CD4-positive, CD25-positive, alpha-beta regulatory T cell (primary cell): ENCODE data around the gene LAMC2. TPM values are rescaled to one million over a fixed set of nuclear protein-coding genes. Genes with fewer than 3 reads are reported as not detected.
"Not testable (repeated sequence)": the region's sequence is repeated elsewhere in the genome, so short reads cannot be mapped to it uniquely, and the experiment has no call there.

Experiments used
- ATAC-seq, 2 donors: fragments of 150-1000 bp; cut with Tn5 transposase; one replicate each; pipeline ENCODE4 v1.10.0; 2021; ENCODE audit warnings: low read depth in 2 of 2, moderate number of reproducible peaks in 2 of 2, moderate library complexity in 1 of 2
- DNase-seq, 3 donors: peaks; one replicate each; pipeline versions ENCODE4 v3.0.0 to v3.0.0-alpha.2; 2012 to 2022; ENCODE audit warnings: mixed read lengths in 1 of 3
- H3K27ac ChIP-seq: one replicate; pipeline ENCODE4 v1.7.0; 2013; ENCODE audit warnings: mild to moderate bottlenecking, low read length; ENCODE audit not compliant: insufficient read depth, poor library complexity, severe bottlenecking
- H3K27me3 ChIP-seq: one replicate; pipeline ENCODE4 v1.7.0; 2013; ENCODE audit warnings: low read length; ENCODE audit not compliant: control insufficient read depth, insufficient read depth
- H3K36me3 ChIP-seq: one replicate; pipeline ENCODE4 v1.7.0; 2013; ENCODE audit warnings: mild to moderate bottlenecking, low read length, moderate library complexity; ENCODE audit not compliant: control insufficient read depth, insufficient read depth
- H3K4me1 ChIP-seq: 2 replicates; pipeline ENCODE4 v1.7.0; 2013; ENCODE audit warnings: mild to moderate bottlenecking, low read length; ENCODE audit not compliant: insufficient read depth, control insufficient read depth, poor library complexity, severe bottlenecking
- H3K4me3 ChIP-seq: one replicate; pipeline ENCODE4 v1.7.0; 2013; ENCODE audit warnings: low read depth, mild to moderate bottlenecking, low read length, moderate library complexity
- H3K9me3 ChIP-seq, 2 experiments: 1 replicate in 1 of 2; 2 replicates in 1 of 2; pipeline ENCODE4 v1.7.0; 2013; ENCODE audit warnings: low read length in 2 of 2, mild to moderate bottlenecking in 1 of 2, moderate library complexity in 1 of 2; ENCODE audit not compliant: control insufficient read depth in 2 of 2
- H3K27ac Mint-ChIP-seq, 3 donors: one replicate each; pipeline ENCODE4 v1.8.0; 2020 to 2022; ENCODE audit warnings: mild to moderate bottlenecking in 3 of 3, mixed read lengths in 3 of 3, moderate library complexity in 2 of 3
- H3K27me3 Mint-ChIP-seq: one replicate; pipeline ENCODE4 v1.8.0; 2022; ENCODE audit warnings: mild to moderate bottlenecking, mixed read lengths
- H3K36me3 Mint-ChIP-seq: one replicate; pipeline ENCODE4 v1.8.0; 2020; ENCODE audit warnings: mixed read lengths
- H3K4me1 Mint-ChIP-seq, 4 donors: one replicate each; pipeline ENCODE4 v1.8.0; 2020 to 2022; ENCODE audit warnings: mixed read lengths in 4 of 4, mild to moderate bottlenecking in 1 of 4
- H3K4me3 Mint-ChIP-seq, 4 donors: one replicate each; pipeline ENCODE4 v1.8.0; 2020 to 2022; ENCODE audit warnings: mild to moderate bottlenecking in 4 of 4, mixed read lengths in 4 of 4, moderate library complexity in 3 of 4
- H3K9me3 Mint-ChIP-seq, 7 donors: one replicate each; pipeline ENCODE4 v1.8.0; 2020 to 2022; ENCODE audit warnings: mixed read lengths in 7 of 7, mild to moderate bottlenecking in 3 of 7, moderate library complexity in 2 of 7
- polyA plus RNA-seq, 4 donors: library from polyadenylated mRNA; unstranded; fragments of 300-500 nt; fragmentation: Illumina TruSeq; gene quantifications; one replicate each; pipeline ENCODE4 v1.2.3, GENCODE V29; 2021
- total RNA-seq: library from RNA; stranded (reverse); gene quantifications from one replicate; pipeline ENCODE4 v1.2.3, GENCODE V29; 2022

LAMC2 gene
- total and polyA plus RNA-seq, 5 donors from 2014 or later, result not detected

GRCh38 chr1:183239793-183240525 lies 53.9 kb downstream of the LAMC2 start:
- Mint-ChIP-seq H3K4me1 (no peaks in the 10 kb centered on the region), H3K27me3 (peaks cover 13% of the 10 kb centered on the region), H3K36me3 (no peaks in the 10 kb centered on the region), H3K27ac (no peak overlapping the region), H3K4me3 (no peak overlapping the region), H3K9me3 (no peaks in the 10 kb centered on the region)
- no peaks in the 10 kb centered on the region for H3K9me3 ChIP-seq
- no peak for DNase-seq
- no peaks in the 10 kb centered on the region for H3K4me1 ChIP-seq
- no peak overlapping the region for H3K27ac ChIP-seq
- H3K4me3 ChIP-seq, result no peak overlapping the region
- no peaks in the 10 kb centered on the region for H3K27me3 ChIP-seq
- H3K36me3 ChIP-seq, result no peaks in the 10 kb centered on the region
- no peak for ATAC-seq

- no peaks in the 10 kb centered on the region for H3K9me3 ChIP-seq
- Mint-ChIP-seq H3K9me3 (no peaks in the 10 kb centered on the region), H3K27me3 (peaks cover 13% of the 10 kb centered on the region), H3K36me3 (no peaks in the 10 kb centered on the region), H3K4me3 (no peak overlapping the region), H3K4me1 (no peaks in the 10 kb centered on the region), H3K27ac (no peak overlapping the region)
- H3K4me3 ChIP-seq, result no peak overlapping the region
- H3K27ac ChIP-seq, result no peak overlapping the region
- no peaks in the 10 kb centered on the region for H3K4me1 ChIP-seq
- peaks cover 1% of the 10 kb centered on the region for H3K27me3 ChIP-seq
- no peak for DNase-seq
- ATAC-seq, result no peak
- no peaks in the 10 kb centered on the region for H3K36me3 ChIP-seq
Measured at GRCh38 chr1:183240526-183240825, 54.4 kb downstream of the LAMC2 start.

GRCh38 chr1:183240853-183241252 lies 54.8 kb downstream of the LAMC2 start:
- not testable (repeated sequence) for ATAC-seq, H3K9me3 ChIP-seq, H3K27ac Mint-ChIP-seq, H3K27ac ChIP-seq, H3K4me1 ChIP-seq, H3K36me3 ChIP-seq, H3K9me3 Mint-ChIP-seq, H3K27me3 ChIP-seq, H3K4me3 Mint-ChIP-seq, DNase-seq, H3K4me3 ChIP-seq, H3K4me1 Mint-ChIP-seq, H3K36me3 Mint-ChIP-seq
- H3K27me3 Mint-ChIP-seq, result peaks cover 13% of the 10 kb centered on the region

GRCh38 chr1:183241471-183241870 lies 55.4 kb downstream of the LAMC2 start:
- Mint-ChIP-seq H3K9me3 (no peaks in the 10 kb centered on the region), H3K27me3 (peaks cover 16% of the 10 kb centered on the region), H3K36me3 (no peaks in the 10 kb centered on the region), H3K4me3 (no peak overlapping the region), H3K27ac (no peak overlapping the region), H3K4me1 (no peaks in the 10 kb centered on the region)
- DNase-seq (no peak), ATAC-seq (no peak)
- Histone ChIP-seq H3K4me3 (no peak overlapping the region), H3K27ac (no peak overlapping the region), H3K9me3 (no peaks in the 10 kb centered on the region), H3K36me3 (no peaks in the 10 kb centered on the region), H3K4me1 (no peaks in the 10 kb centered on the region), H3K27me3 (peaks cover 2% of the 10 kb centered on the region)

GRCh38 chr1:183242556-183242955 lies 56.5 kb downstream of the LAMC2 start:
- Mint-ChIP-seq H3K4me1 (no peaks in the 10 kb centered on the region), H3K36me3 (no peaks in the 10 kb centered on the region), H3K27me3 (peaks cover 18% of the 10 kb centered on the region), H3K27ac (no peak overlapping the region), H3K4me3 (no peak overlapping the region), H3K9me3 (no peaks in the 10 kb centered on the region)
- no peak overlapping the region for H3K4me3 ChIP-seq
- no peaks in the 10 kb centered on the region for H3K4me1 ChIP-seq
- H3K36me3 ChIP-seq, result no peaks in the 10 kb centered on the region
- DNase-seq, result no peak
- no peak for ATAC-seq
- no peaks in the 10 kb centered on the region for H3K9me3 ChIP-seq
- no peak overlapping the region for H3K27ac ChIP-seq
- peaks cover 2% of the 10 kb centered on the region for H3K27me3 ChIP-seq

GRCh38 chr1:183243161-183244050 lies 57.3 kb downstream of the LAMC2 start:
- Mint-ChIP-seq H3K9me3 (no peaks in the 10 kb centered on the region), H3K27ac (no peak overlapping the region), H3K4me1 (no peaks in the 10 kb centered on the region), H3K4me3 (peak overlapping the region in 1 of 4 donors; percentile 38), H3K27me3 (peaks cover 18% of the 10 kb centered on the region), H3K36me3 (no peaks in the 10 kb centered on the region)
- Histone ChIP-seq H3K27me3 (peaks cover 2% of the 10 kb centered on the region), H3K9me3 (no peaks in the 10 kb centered on the region), H3K27ac (no peak overlapping the region), H3K4me1 (no peaks in the 10 kb centered on the region), H3K4me3 (no peak overlapping the region), H3K36me3 (no peaks in the 10 kb centered on the region)
- DNase-seq (no peak), ATAC-seq (no peak)

- Mint-ChIP-seq H3K27me3 (peaks cover 18% of the 10 kb centered on the region), H3K27ac (no peak overlapping the region), H3K4me1 (no peaks in the 10 kb centered on the region), H3K4me3 (no peak overlapping the region), H3K9me3 (peaks cover 0 to 1% (median 0%) of the 10 kb centered on the region in 7 donors), H3K36me3 (no peaks in the 10 kb centered on the region)
- no peak overlapping the region for H3K27ac ChIP-seq
- H3K4me1 ChIP-seq, result no peaks in the 10 kb centered on the region
- H3K27me3 ChIP-seq, result peaks cover 2% of the 10 kb centered on the region
- no peak for DNase-seq
- H3K36me3 ChIP-seq, result no peaks in the 10 kb centered on the region
- no peaks in the 10 kb centered on the region for H3K9me3 ChIP-seq
- ATAC-seq, result no peak
- no peak overlapping the region for H3K4me3 ChIP-seq
Measured at GRCh38 chr1:183244466-183244865, 58.4 kb downstream of the LAMC2 start.

GRCh38 chr1:183245357-183245756 lies 59.3 kb downstream of the LAMC2 start:
- ATAC-seq, result no peak
- no peak overlapping the region for H3K27ac Mint-ChIP-seq
- Histone ChIP-seq H3K36me3 (no peaks in the 10 kb centered on the region), H3K27me3 (peaks cover 2% of the 10 kb centered on the region), H3K9me3 (no peaks in the 10 kb centered on the region), H3K4me3 (no peak overlapping the region), H3K27ac (no peak overlapping the region), H3K4me1 (no peaks in the 10 kb centered on the region)
- H3K9me3 Mint-ChIP-seq, result peaks cover 0 to 4% (median 0%) of the 10 kb centered on the region in 7 donors
- H3K4me1 Mint-ChIP-seq, result no peaks in the 10 kb centered on the region
- no peak overlapping the region for H3K4me3 Mint-ChIP-seq
- peaks cover 17% of the 10 kb centered on the region for H3K27me3 Mint-ChIP-seq
- DNase-seq, result no peak
- no peaks in the 10 kb centered on the region for H3K36me3 Mint-ChIP-seq
